A673 (cell line): ENCODE measurements around the gene PEPD. TPM values are rescaled to one million over a fixed set of nuclear protein-coding genes. Genes with fewer than 3 reads are reported as not detected.

Experiments
- BruUV-seq: library from RNA; stranded (reverse); fragments of 400-500 nt; replicated peaks from 2 replicates; lab custom pipeline; 2021; lab: Mats Ljungman, UMichigan
- CTCF ChIA-PET: fragments of 300-600 bp; sonication (Branson Sonifier 250); formaldehyde crosslinking; loops from one replicate; lab custom pipeline; 2022; ENCODE audit warnings: antibody characterized with exemption; lab: Charles Lee
- POLR2A ChIA-PET: fragments of 300-600 bp; sonication (Branson Sonifier 250); formaldehyde crosslinking; loops from one replicate; lab custom pipeline; 2022; ENCODE audit warnings: antibody characterized with exemption; ENCODE audit not compliant: low non-redundant PET; lab: Charles Lee
- DNase-seq: peaks from one replicate; pipeline ENCODE4 v3.0.0-alpha.2; 2015; ENCODE audit warnings: low spot score
- H3K27ac ChIP-seq: fragments of 200-600 bp; sonication (generic); 2 replicates; pipeline ENCODE4 v1.5.1; 2016; ENCODE audit warnings: mixed run types, low read depth, mild to moderate bottlenecking, mixed read lengths, antibody characterized with exemption, low read length; ENCODE audit not compliant: poor library complexity, severe bottlenecking
- H3K27me3 ChIP-seq: fragments of 200-600 bp; sonication (generic); replicated peaks from 2 replicates; pipeline ENCODE4 v1.6.1; 2017; ENCODE audit warnings: mixed run types, low read depth, mild to moderate bottlenecking, mixed read lengths, antibody characterized with exemption, low read length; ENCODE audit not compliant: insufficient read depth, poor library complexity
- H3K36me3 ChIP-seq: fragments of 200-600 bp; sonication (generic); 2 replicates; pipeline ENCODE4 v1.6.1; 2016; ENCODE audit warnings: mixed run types, mild to moderate bottlenecking, mixed read lengths, antibody characterized with exemption, low read length; ENCODE audit not compliant: insufficient read depth, poor library complexity, severe bottlenecking
- H3K4me1 ChIP-seq: fragments of 200-600 bp; sonication (generic); 2 replicates; pipeline ENCODE4 v1.6.1; 2017; ENCODE audit warnings: mixed run types, mild to moderate bottlenecking, mixed read lengths, antibody characterized with exemption, low read length; ENCODE audit not compliant: insufficient read depth, poor library complexity, severe bottlenecking
- H3K4me3 ChIP-seq: fragments of 200-600 bp; sonication (generic); 2 replicates; pipeline ENCODE4 v1.5.1; 2016; ENCODE audit warnings: low read depth, mixed run types, mild to moderate bottlenecking, mixed read lengths, low read length; ENCODE audit not compliant: poor library complexity, severe bottlenecking
- H3K9me3 ChIP-seq: fragments of 200-600 bp; sonication (generic); 2 replicates; pipeline ENCODE4 v1.6.1; 2016; ENCODE audit warnings: mixed run types, low read depth, mild to moderate bottlenecking, mixed read lengths, antibody characterized with exemption, low read length; ENCODE audit not compliant: poor library complexity, severe bottlenecking
- EZH2 ChIP-seq: fragments of 200-600 bp; sonication (generic); IDR thresholded peaks from 2 replicates; pipeline ENCODE4 v1.6.1; 2017; ENCODE audit warnings: borderline replicate concordance, low read depth, mild to moderate bottlenecking, mixed read lengths, antibody characterized with exemption, low read length; ENCODE audit not compliant: poor library complexity, severe bottlenecking
- intact Hi-C: fragments of 100-400 bp; cut with micrococcal nuclease; formaldehyde crosslinking; loops from one replicate; pipeline ENCODE4 v1.10.0; 2022; ENCODE audit not compliant: unreplicated experiment
- total RNA-seq: library from RNA; stranded (reverse); gene quantifications from 2 replicates; pipeline ENCODE4 v1.2.3, GENCODE V29; 2021
- TF ChIP-seq, protein P1 (sequence below): fragments of 300-800, 200-600 bp; sonication (generic); conservative IDR thresholded peaks from 2 replicates; pipeline ENCODE4 v1.5.1; 2017; ENCODE audit warnings: low read depth, mild to moderate bottlenecking, antibody characterized with exemption, low read length, moderate library complexity, mixed read lengths

PEPD gene
- total RNA-seq, 1 experiment from 2014 or later = 82.2 TPM

DNA sequence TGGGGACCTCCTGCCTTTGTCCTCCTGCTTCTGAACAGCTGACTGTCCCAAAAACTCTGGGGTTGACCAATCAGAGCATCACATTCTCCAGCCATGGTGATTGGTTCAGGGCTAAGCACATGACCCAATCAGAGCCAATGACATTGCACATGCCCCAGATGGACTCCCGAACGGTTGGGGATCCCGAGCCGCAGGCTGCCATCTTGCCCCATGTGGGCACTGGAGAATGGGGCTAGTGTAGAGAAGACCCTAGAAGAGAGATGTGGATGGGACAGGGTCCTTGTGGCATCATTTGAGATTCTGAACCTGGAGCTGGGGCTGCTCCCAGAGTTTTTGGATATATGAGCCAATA, 31.3 kb upstream of the PEPD start:
- TF ChIP-seq EZH2 = no peak
- TF ChIP-seq, protein P1, sequence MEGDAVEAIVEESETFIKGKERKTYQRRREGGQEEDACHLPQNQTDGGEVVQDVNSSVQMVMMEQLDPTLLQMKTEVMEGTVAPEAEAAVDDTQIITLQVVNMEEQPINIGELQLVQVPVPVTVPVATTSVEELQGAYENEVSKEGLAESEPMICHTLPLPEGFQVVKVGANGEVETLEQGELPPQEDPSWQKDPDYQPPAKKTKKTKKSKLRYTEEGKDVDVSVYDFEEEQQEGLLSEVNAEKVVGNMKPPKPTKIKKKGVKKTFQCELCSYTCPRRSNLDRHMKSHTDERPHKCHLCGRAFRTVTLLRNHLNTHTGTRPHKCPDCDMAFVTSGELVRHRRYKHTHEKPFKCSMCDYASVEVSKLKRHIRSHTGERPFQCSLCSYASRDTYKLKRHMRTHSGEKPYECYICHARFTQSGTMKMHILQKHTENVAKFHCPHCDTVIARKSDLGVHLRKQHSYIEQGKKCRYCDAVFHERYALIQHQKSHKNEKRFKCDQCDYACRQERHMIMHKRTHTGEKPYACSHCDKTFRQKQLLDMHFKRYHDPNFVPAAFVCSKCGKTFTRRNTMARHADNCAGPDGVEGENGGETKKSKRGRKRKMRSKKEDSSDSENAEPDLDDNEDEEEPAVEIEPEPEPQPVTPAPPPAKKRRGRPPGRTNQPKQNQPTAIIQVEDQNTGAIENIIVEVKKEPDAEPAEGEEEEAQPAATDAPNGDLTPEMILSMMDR = no peak
- BruUV-seq = no TSS peak
- CTCF ChIA-PET = no interaction called here

DNA sequence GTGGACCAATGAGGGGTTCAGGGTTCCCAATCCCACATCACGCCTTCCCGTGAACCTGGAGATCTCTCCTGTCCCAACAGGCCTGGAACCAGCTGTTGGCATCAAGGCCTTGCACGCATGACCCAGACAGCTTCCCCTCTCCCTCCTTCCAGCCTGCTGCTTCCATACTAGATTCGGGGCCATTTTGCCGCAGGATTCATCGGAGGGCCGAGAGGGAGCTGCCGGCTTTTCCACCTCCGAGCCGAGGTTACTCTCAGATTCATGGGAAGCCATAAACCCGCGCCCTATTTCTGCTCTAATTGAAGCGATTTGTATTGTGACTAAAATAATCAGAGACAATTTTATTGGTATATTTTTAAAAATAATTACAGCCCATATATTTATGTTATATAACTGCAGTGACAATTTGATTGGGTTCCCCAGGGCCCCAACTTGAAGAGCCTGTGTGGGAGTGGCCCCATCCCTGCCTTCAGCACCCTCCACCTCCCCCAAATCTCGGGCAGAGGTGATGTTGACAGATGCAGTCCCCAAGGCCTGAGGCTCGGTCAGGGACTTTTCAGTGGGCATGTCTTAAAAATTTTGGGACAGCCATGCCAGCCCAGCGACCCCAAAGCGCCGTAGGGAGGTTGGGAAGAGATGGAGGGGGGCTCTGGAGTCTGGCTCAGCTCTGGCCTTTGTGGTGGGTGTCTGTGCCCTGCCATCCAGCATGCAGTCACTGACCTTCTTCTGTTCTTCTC, 30.8 kb upstream of the PEPD start:
- POLR2A ChIA-PET = no interaction called here

More for the DNA sequence above, 31.3 kb upstream of the PEPD start:
- intact Hi-C loops = no loop called here
- DNase-seq = no peak
- Histone ChIP-seq H3K4me3 (no peak overlapping the region), H3K27me3 (no peaks in the 10 kb centered on the region), H3K4me1 (no peaks in the 10 kb centered on the region), H3K9me3 (no peaks in the 10 kb centered on the region), H3K36me3 (no peaks in the 10 kb centered on the region), H3K27ac (no peak overlapping the region)
- POLR2A ChIA-PET = no interaction called here

DNA sequence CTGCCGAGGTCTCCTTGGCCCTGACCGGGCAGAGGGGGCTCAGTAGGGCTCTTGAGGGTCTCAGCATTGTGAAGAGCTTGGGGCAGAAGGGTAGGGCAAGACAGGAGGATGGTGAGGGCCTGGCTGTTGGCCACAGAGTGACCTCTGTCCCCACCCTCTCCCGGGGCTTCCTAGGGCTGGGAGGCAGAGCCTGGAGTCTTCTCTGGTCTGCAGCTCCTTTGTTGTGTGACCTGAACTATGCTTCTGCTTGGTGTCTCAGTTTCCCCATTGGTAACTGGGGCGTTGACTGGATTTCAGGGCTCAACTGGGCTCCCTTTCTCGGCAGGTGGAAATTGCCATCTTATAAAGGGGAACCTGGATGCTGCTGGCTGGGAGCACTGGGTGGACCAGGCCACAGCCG, 30.1 kb upstream of the PEPD start:
- POLR2A ChIA-PET = no interaction called here
- CTCF ChIA-PET = no interaction called here
- TF ChIP-seq, protein P1 = no peak
- TF ChIP-seq EZH2 = no peak
- H3K9me3 ChIP-seq = no peaks in the 10 kb centered on the region
- H3K4me1 ChIP-seq = no peaks in the 10 kb centered on the region
- no peaks in the 10 kb centered on the region for H3K36me3 ChIP-seq
- no peaks in the 10 kb centered on the region for H3K27me3 ChIP-seq
- no peak for DNase-seq
- no peak overlapping the region for H3K4me3 ChIP-seq
- no peak overlapping the region for H3K27ac ChIP-seq
- intact Hi-C loops = no loop called here
- BruUV-seq = no TSS peak

More for the DNA sequence above, 30.8 kb upstream of the PEPD start:
- H3K27me3 ChIP-seq = no peaks in the 10 kb centered on the region
- no peaks in the 10 kb centered on the region for H3K9me3 ChIP-seq
- H3K27ac ChIP-seq = no peak overlapping the region
- no peak for TF ChIP-seq EZH2
- TF ChIP-seq, protein P1 = no peak
- BruUV-seq = no TSS peak
- no peaks in the 10 kb centered on the region for H3K36me3 ChIP-seq
- CTCF ChIA-PET = no interaction called here
- intact Hi-C loops = no loop called here
- DNase-seq = no peak
- H3K4me3 ChIP-seq = no peak overlapping the region
- H3K4me1 ChIP-seq = no peaks in the 10 kb centered on the region
